Measurements from ENCODE around the gene ZNF22.
A peak's percentile ranks its signal among the peaks of the same experiment; 100 is the strongest.

ZNF22 gene

DNA sequence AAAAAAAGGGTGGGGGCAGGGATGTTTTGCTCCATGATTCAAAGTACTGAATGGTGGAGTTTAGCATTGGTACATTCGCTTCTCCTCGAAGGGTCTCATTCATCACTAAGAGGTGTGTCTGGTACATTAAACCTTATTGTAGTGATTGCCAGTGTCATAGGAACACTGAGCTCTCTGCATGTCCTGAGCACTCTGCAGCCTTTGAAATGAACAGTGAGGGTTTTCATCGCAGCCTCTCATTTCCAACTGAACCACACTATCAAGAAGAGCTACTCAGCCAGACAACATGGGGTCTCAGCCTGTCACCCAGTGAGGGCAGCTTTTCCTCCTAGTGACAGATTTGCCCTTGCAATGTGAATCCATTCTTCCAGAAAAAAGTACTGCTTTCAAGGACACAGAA, 14.5 kb upstream of the ZNF22 start:
- Histone ChIP-seq H3K9me3 (ENCODE audit: control insufficient read depth, insufficient read depth, low read depth, low read length) (no peaks in the 10 kb centered on the region), H3K4me1 (ENCODE audit: control insufficient read depth, insufficient read depth, low read length) (peaks cover 49% of the 10 kb centered on the region), H3K27me3 (ENCODE audit: control insufficient read depth, insufficient read depth, low read length) (0 out of 2 replicates have a peak, but pooled peaks cover 3% of the 10 kb centered on the region), H3K36me3 (ENCODE audit: control insufficient read depth, insufficient read depth, low read length) (no peaks in the 10 kb centered on the region; the same call in 1 of the 2 replicates), H3K27ac (ENCODE audit: low read depth, low read length) (no peak overlapping the region), H3K9ac (ENCODE audit: low read length) (no peak overlapping the region), H3K4me3 (ENCODE audit: low read depth, low read length) (no peak overlapping the region)

- 0 out of 2 replicates have a peak, but pooled peaks cover 3% of the 10 kb centered on the region for H3K27me3 ChIP-seq (ENCODE audit: control insufficient read depth, insufficient read depth, low read length)
- no peak overlapping the region for H3K4me3 ChIP-seq (ENCODE audit: low read depth, low read length)
- H3K36me3 ChIP-seq (ENCODE audit: control insufficient read depth, insufficient read depth, low read length), result no peaks in the 10 kb centered on the region; the same call in 1 of the 2 replicates
- no peak overlapping the region for H3K27ac ChIP-seq (ENCODE audit: low read depth, low read length)
- no peak overlapping the region for H3K9ac ChIP-seq (ENCODE audit: low read length)
- H3K9me3 ChIP-seq (ENCODE audit: control insufficient read depth, insufficient read depth, low read depth, low read length), result no peaks in the 10 kb centered on the region
- H3K4me1 ChIP-seq (ENCODE audit: control insufficient read depth, insufficient read depth, low read length), result peaks cover 53% of the 10 kb centered on the region
These were observed 14.1 kb upstream of the ZNF22 start for GRCh38 chr10:44986670-44987069.

GRCh38 chr10:44988957-44989585, 11.7 kb upstream of the ZNF22 start:
- Histone ChIP-seq H3K4me3 (ENCODE audit: low read depth, low read length) (no peak overlapping the region), H3K36me3 (ENCODE audit: control insufficient read depth, insufficient read depth, low read length) (peaks cover 5% of the 10 kb centered on the region; the same call in 1 of the 2 replicates), H3K27ac (ENCODE audit: low read depth, low read length) (no peak overlapping the region), H3K9ac (ENCODE audit: low read length) (no peak overlapping the region), H3K27me3 (ENCODE audit: control insufficient read depth, insufficient read depth, low read length) (0 out of 2 replicates have a peak, but pooled peaks cover 3% of the 10 kb centered on the region), H3K4me1 (ENCODE audit: control insufficient read depth, insufficient read depth, low read length) (peaks cover 58% of the 10 kb centered on the region), H3K9me3 (ENCODE audit: control insufficient read depth, insufficient read depth, low read depth, low read length) (no peaks in the 10 kb centered on the region)

- Histone ChIP-seq H3K27me3 (ENCODE audit: control insufficient read depth, insufficient read depth, low read length) (0 out of 2 replicates have a peak, but pooled peaks cover 3% of the 10 kb centered on the region), H3K4me3 (ENCODE audit: low read depth, low read length) (0 out of 2 replicates have a peak overlapping the region, but pooled peaks have one; percentile 19), H3K27ac (ENCODE audit: low read depth, low read length) (no peak overlapping the region), H3K4me1 (ENCODE audit: control insufficient read depth, insufficient read depth, low read length) (peaks cover 65% of the 10 kb centered on the region), H3K9ac (ENCODE audit: low read length) (no peak overlapping the region), H3K9me3 (ENCODE audit: control insufficient read depth, insufficient read depth, low read depth, low read length) (no peaks in the 10 kb centered on the region), H3K36me3 (ENCODE audit: control insufficient read depth, insufficient read depth, low read length) (peaks cover 5% of the 10 kb centered on the region; the same call in 1 of the 2 replicates)
These were observed 11.0 kb upstream of the ZNF22 start for GRCh38 chr10:44989597-44990301.

GRCh38 chr10:44990302-44990655, 10.4 kb upstream of the ZNF22 start:
- Histone ChIP-seq H3K36me3 (ENCODE audit: control insufficient read depth, insufficient read depth, low read length) (peaks cover 5% of the 10 kb centered on the region; the same call in 1 of the 2 replicates), H3K4me1 (ENCODE audit: control insufficient read depth, insufficient read depth, low read length) (peaks cover 62% of the 10 kb centered on the region), H3K27ac (ENCODE audit: low read depth, low read length) (no peak overlapping the region), H3K27me3 (ENCODE audit: control insufficient read depth, insufficient read depth, low read length) (0 out of 2 replicates have a peak, but pooled peaks cover 3% of the 10 kb centered on the region), H3K4me3 (ENCODE audit: low read depth, low read length) (0 out of 2 replicates have a peak overlapping the region, but pooled peaks have one; percentile 19), H3K9ac (ENCODE audit: low read length) (no peak overlapping the region), H3K9me3 (ENCODE audit: control insufficient read depth, insufficient read depth, low read depth, low read length) (no peaks in the 10 kb centered on the region)

DNA sequence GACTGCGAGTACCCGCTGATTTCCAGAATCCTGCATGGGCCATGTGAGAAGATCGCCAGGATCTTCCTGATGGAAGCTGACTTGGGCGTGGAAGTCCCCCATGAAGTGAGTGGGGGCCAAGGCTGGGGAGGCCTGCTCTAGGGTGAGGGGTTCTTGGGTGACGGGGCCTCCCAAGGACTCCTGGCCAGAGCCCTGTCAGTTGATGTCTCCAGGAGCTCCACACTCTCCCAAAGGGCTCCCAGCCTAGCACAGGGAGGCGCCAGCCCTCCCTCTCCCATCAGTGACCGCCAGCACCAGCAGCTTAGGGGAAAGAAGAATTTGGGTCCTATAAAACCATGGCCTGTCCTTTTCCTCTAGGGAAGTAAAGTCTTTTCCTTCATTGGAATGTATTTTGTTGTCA, 9.8 kb upstream of the ZNF22 start:
- Histone ChIP-seq H3K4me3 (ENCODE audit: low read depth, low read length) (no peak overlapping the region), H3K9ac (ENCODE audit: low read length) (no peak overlapping the region), H3K27ac (ENCODE audit: low read depth, low read length) (no peak overlapping the region), H3K27me3 (ENCODE audit: control insufficient read depth, insufficient read depth, low read length) (0 out of 2 replicates have a peak, but pooled peaks cover 3% of the 10 kb centered on the region), H3K36me3 (ENCODE audit: control insufficient read depth, insufficient read depth, low read length) (peaks cover 5% of the 10 kb centered on the region; the same call in 1 of the 2 replicates), H3K9me3 (ENCODE audit: control insufficient read depth, insufficient read depth, low read depth, low read length) (no peaks in the 10 kb centered on the region), H3K4me1 (ENCODE audit: control insufficient read depth, insufficient read depth, low read length) (peaks cover 55% of the 10 kb centered on the region)

- H3K27ac ChIP-seq (ENCODE audit: low read depth, low read length), result no peak overlapping the region
- peaks cover 5% of the 10 kb centered on the region; the same call in 1 of the 2 replicates for H3K36me3 ChIP-seq (ENCODE audit: control insufficient read depth, insufficient read depth, low read length)
- H3K9me3 ChIP-seq (ENCODE audit: control insufficient read depth, insufficient read depth, low read depth, low read length), result no peaks in the 10 kb centered on the region
- H3K27me3 ChIP-seq (ENCODE audit: control insufficient read depth, insufficient read depth, low read length), result 0 out of 2 replicates have a peak, but pooled peaks cover 3% of the 10 kb centered on the region
- peaks cover 49% of the 10 kb centered on the region for H3K4me1 ChIP-seq (ENCODE audit: control insufficient read depth, insufficient read depth, low read length)
- H3K9ac ChIP-seq (ENCODE audit: low read length), result no peak overlapping the region
- H3K4me3 ChIP-seq (ENCODE audit: low read depth, low read length), result no peak overlapping the region
These were observed 9.2 kb upstream of the ZNF22 start for GRCh38 chr10:44991571-44991970.

GRCh38 chr10:44992070-44992731, 8.5 kb upstream of the ZNF22 start:
- no peak overlapping the region for H3K4me3 ChIP-seq (ENCODE audit: low read depth, low read length)
- H3K9me3 ChIP-seq (ENCODE audit: control insufficient read depth, insufficient read depth, low read depth, low read length), result no peaks in the 10 kb centered on the region
- peaks cover 47% of the 10 kb centered on the region for H3K4me1 ChIP-seq (ENCODE audit: control insufficient read depth, insufficient read depth, low read length)
- peaks cover 5% of the 10 kb centered on the region; the same call in 1 of the 2 replicates for H3K36me3 ChIP-seq (ENCODE audit: control insufficient read depth, insufficient read depth, low read length)
- no peak overlapping the region for H3K9ac ChIP-seq (ENCODE audit: low read length)
- H3K27ac ChIP-seq (ENCODE audit: low read depth, low read length), result no peak overlapping the region
- H3K27me3 ChIP-seq (ENCODE audit: control insufficient read depth, insufficient read depth, low read length), result 0 out of 2 replicates have a peak, but pooled peaks cover 3% of the 10 kb centered on the region

DNA sequence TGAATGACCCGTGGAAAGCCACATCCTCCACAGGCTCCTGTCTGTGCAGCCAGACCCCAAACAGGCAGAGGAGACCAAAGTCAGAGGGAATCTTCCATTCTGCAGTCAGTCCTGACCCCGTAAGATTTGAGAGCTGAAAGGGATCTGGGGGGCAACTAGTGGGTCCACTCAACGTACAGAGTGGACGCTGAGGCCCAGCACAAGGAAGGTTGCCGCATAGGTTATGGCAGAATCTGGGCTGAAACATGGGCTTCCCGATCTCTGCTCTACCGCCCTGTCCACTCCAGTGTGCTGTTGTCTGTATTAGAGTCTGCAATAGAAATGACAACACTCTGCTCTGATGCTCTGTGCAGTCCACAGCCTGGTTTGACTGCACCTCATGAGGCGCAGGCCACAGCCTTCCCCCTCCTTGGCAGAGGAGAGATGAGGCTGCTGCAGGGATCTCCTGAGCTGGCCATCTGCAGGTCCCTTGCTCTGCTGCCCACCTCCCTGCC, 7.9 kb upstream of the ZNF22 start:
- Histone ChIP-seq H3K27me3 (ENCODE audit: control insufficient read depth, insufficient read depth, low read length) (0 out of 2 replicates have a peak, but pooled peaks cover 3% of the 10 kb centered on the region), H3K27ac (ENCODE audit: low read depth, low read length) (no peak overlapping the region), H3K4me3 (ENCODE audit: low read depth, low read length) (no peak overlapping the region), H3K9ac (ENCODE audit: low read length) (no peak overlapping the region), H3K4me1 (ENCODE audit: control insufficient read depth, insufficient read depth, low read length) (peaks cover 45% of the 10 kb centered on the region), H3K9me3 (ENCODE audit: control insufficient read depth, insufficient read depth, low read depth, low read length) (no peaks in the 10 kb centered on the region), H3K36me3 (ENCODE audit: control insufficient read depth, insufficient read depth, low read length) (peaks cover 5% of the 10 kb centered on the region; the same call in 1 of the 2 replicates)

- H3K27me3 ChIP-seq (ENCODE audit: control insufficient read depth, insufficient read depth, low read length), result 0 out of 2 replicates have a peak, but pooled peaks cover 3% of the 10 kb centered on the region
- no peak overlapping the region for H3K9ac ChIP-seq (ENCODE audit: low read length)
- no peak overlapping the region for H3K27ac ChIP-seq (ENCODE audit: low read depth, low read length)
- H3K36me3 ChIP-seq (ENCODE audit: control insufficient read depth, insufficient read depth, low read length), result peaks cover 5% of the 10 kb centered on the region; the same call in 1 of the 2 replicates
- H3K4me1 ChIP-seq (ENCODE audit: control insufficient read depth, insufficient read depth, low read length), result peaks cover 40% of the 10 kb centered on the region
- no peak overlapping the region for H3K4me3 ChIP-seq (ENCODE audit: low read depth, low read length)
- no peaks in the 10 kb centered on the region for H3K9me3 ChIP-seq (ENCODE audit: control insufficient read depth, insufficient read depth, low read depth, low read length)
These were observed 7.3 kb upstream of the ZNF22 start for GRCh38 chr10:44993226-44993921.
